Testis (tissue), 3 donors: Measurements from ENCODE around the gene PLSCR1. TPM values are rescaled to one million over a fixed set of nuclear protein-coding genes. Genes with fewer than 3 reads are reported as not detected.

ENCODE experiments used
- DNase-seq: peaks from one replicate; pipeline ENCODE4 v3.0.0-alpha.2; 2019
- H3K27ac ChIP-seq, 2 donors: fragments of 200-600 bp; sonication (generic); one replicate each; pipeline ENCODE4 v1.5.1; 2019
- H3K27me3 ChIP-seq: fragments of 200-600 bp; sonication (generic); one replicate; pipeline ENCODE4 v1.5.1; 2019
- H3K36me3 ChIP-seq: fragments of 200-600 bp; sonication (generic); one replicate; pipeline ENCODE4 v1.5.1; 2017; ENCODE audit warnings: low read depth; ENCODE audit errors: missing control alignments
- H3K4me1 ChIP-seq: fragments of 200-600 bp; sonication (generic); one replicate; pipeline ENCODE4 v1.5.1; 2019
- H3K4me3 ChIP-seq, 2 donors: fragments of 200-600 bp; sonication (generic); one replicate each; pipeline ENCODE4 v1.5.1; 2017 to 2019
- H3K9me3 ChIP-seq: fragments of 200-600 bp; sonication (generic); one replicate; pipeline ENCODE4 v1.5.1; 2017
- POLR2A ChIP-seq: fragments of 450-650 bp; IDR thresholded peaks from one replicate; pipeline ENCODE4 v1.6.1; 2017; ENCODE audit warnings: antibody characterized with exemption, mild to moderate bottlenecking, moderate library complexity
- WGBS, 2 donors: methylation state at CpG; one replicate each; pipeline ENCODE4 v1.1.5; 2018; 5-methylcytosine and 5-hydroxymethylcytosine counted together
- intact Hi-C: fragments of 100-400 bp; cut with DNase I; formaldehyde crosslinking; loops from one replicate; pipeline ENCODE4 v1.15.1; 2023; ENCODE audit warnings: low total_unique reads
- polyA plus RNA-seq: library from polyadenylated mRNA; stranded (reverse); fragments of 350-450 nt; fragmentation: Illumina TruSeq; extraction: RNeasy Lipid Tissue Mini Kit (QIAGEN cat#74804); gene quantifications from one replicate; pipeline ENCODE4 v1.2.3, GENCODE V29; 2014; ENCODE audit warnings: low read depth, low replicate concordance; ENCODE audit not compliant: insufficient read depth
- total RNA-seq, 2 donors: library from RNA; depleted of rRNA; stranded (reverse); fragments of >200 nt; gene quantifications; one replicate each; pipeline ENCODE4 v1.2.3, GENCODE V29; 2016
- TF ChIP-seq, protein P1 (sequence below), 3 experiments: fragments of 450-650 bp in 2 of 3; fragments of 200-600 bp in 1 of 3; sonication (generic) in 1 of 3; IDR thresholded peaks; one replicate each; pipeline ENCODE4 v1.5.1; 2016 to 2019; ENCODE audit warnings: antibody characterized with exemption in 3 of 3, mild to moderate bottlenecking in 2 of 3, moderate library complexity in 1 of 3

PLSCR1 gene
- total and polyA plus RNA-seq, 3 donors from 2014 or later, result 32.1 to 83.4 (median 46.9) TPM

DNA sequence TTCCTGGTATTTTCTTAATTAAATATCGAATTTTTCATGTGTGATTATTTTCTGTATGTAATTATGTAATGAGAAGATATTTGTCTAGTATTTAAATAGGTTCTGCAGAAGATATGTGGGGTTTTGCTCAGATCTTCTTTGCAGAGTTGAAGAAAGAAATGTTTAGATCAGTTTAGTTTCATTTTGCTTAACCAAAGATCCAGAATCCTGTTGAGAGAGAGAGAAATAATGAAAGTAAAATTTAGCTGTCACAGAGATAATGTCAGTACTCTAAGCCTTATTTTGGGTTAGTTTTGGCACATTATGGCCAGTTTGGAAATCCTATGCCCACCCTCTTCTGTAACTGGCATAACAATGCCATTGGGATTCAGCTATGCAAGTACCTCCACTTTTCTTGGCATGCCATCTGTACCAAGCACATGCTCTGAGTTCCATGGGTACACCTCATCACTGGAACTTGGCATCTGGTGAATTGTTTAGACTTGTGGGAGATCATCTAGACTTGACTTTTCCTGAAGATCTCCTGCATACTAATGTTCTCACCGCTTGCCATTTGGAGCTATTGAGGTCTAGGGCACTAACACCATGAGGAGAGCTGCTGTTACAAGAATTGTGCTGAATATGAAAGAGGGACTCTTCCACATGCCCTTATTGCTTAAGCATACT is 30.9 kb downstream of the PLSCR1 start:
- Histone ChIP-seq H3K27me3 (no peaks in the 10 kb centered on the region), H3K9me3 (no peaks in the 10 kb centered on the region), H3K4me3 (no peak overlapping the region), H3K4me1 (no peaks in the 10 kb centered on the region), H3K27ac (peak overlapping the region in 1 of 2 donors; percentile 42), H3K36me3 (no peaks in the 10 kb centered on the region)
- DNase-seq, result no peak
- intact Hi-C loops, result no loop called here
- no peak for TF ChIP-seq POLR2A
- TF ChIP-seq, protein P1, sequence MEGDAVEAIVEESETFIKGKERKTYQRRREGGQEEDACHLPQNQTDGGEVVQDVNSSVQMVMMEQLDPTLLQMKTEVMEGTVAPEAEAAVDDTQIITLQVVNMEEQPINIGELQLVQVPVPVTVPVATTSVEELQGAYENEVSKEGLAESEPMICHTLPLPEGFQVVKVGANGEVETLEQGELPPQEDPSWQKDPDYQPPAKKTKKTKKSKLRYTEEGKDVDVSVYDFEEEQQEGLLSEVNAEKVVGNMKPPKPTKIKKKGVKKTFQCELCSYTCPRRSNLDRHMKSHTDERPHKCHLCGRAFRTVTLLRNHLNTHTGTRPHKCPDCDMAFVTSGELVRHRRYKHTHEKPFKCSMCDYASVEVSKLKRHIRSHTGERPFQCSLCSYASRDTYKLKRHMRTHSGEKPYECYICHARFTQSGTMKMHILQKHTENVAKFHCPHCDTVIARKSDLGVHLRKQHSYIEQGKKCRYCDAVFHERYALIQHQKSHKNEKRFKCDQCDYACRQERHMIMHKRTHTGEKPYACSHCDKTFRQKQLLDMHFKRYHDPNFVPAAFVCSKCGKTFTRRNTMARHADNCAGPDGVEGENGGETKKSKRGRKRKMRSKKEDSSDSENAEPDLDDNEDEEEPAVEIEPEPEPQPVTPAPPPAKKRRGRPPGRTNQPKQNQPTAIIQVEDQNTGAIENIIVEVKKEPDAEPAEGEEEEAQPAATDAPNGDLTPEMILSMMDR (IDR thresholded peaks at IDR 0.05), result no peak
- WGBS, 2 donors, result 70 to 77% methylated on average over 2 of the region's 2 CpGs

DNA sequence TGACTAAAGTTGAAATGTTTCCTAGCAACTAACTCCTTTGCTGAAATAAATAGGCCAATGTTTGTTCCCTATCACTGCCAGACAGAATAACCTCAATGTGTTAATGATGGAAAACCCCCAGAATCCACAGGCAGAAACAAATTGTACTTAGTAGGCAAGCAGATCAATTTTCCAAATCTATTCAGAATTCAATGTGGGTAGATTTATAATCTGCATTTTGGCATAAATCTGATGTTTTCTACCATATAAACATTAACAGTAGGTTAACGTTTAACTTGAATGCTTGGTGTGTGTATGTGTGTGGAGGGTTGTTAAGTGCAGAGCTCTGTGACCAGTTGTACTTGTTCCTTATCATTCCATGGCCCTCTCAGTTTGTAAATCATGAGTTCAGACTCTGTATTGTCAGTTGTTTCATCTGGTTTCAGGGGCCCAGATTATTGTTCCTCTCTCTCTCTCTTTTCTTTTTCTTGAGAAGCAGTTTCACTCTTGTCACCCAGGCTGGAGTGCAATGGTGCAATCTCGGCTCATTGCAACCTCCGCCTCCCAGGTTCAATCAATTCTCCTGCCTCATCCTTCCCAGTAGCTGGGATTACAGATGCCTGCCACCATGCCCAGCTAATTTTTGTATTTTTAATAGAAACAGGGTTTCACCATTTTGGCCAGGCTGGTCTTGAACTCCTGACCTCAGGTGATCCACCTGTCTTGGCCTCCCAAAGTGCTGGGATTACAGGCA is 32.8 kb downstream of the PLSCR1 start:
- WGBS, 2 donors, result 88 to 90% methylated on average over 3 of the region's 3 CpGs
- no peaks in the 10 kb centered on the region for H3K9me3 ChIP-seq
- DNase-seq, result no peak
- intact Hi-C loops, result no loop called here
- H3K4me1 ChIP-seq, result no peaks in the 10 kb centered on the region
- H3K36me3 ChIP-seq, result no peaks in the 10 kb centered on the region
- H3K27me3 ChIP-seq, result no peaks in the 10 kb centered on the region
- TF ChIP-seq, protein P1 (IDR thresholded peaks at IDR 0.05), result no peak
- no peak for TF ChIP-seq POLR2A
- no peak overlapping the region for H3K27ac ChIP-seq
- H3K4me3 ChIP-seq, result no peak overlapping the region

DNA sequence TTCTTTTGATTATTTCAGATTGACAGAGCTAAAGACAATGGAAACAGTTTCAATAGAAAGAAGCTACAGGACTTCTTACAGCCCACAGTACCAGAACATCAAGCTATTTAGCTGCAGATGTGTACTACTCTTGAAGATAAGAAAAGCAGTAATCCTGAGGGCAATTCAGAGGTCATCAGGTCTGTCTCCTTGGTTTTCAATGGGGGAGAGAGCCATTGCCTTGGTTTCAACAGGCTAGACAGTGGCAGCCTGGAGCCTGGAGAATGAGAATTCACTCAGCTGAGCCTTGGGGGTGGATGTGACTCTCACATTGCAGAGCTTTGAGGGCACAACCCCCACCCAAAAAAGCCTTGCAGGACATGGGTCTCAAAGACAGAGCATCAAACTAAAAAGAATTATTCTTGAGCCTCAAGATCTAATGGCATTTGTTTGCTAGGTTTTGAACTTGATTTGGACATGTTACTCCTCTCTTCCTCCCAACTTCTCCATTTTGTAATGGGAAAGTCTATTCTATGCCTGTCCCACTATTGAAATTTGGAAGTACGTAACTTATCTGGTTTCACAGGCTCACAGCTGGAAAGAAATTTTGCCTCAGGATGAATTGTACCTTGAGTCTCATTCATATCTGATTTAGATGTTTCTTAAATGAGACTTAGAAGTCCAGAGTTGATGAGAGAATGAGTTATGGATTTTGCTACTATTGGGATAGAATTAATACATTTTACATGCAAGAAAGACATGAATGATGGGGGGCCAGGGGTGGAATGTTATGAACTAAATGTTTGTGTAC is 36.9 kb downstream of the PLSCR1 start:
- Histone ChIP-seq H3K4me3 (no peak overlapping the region), H3K27me3 (no peaks in the 10 kb centered on the region), H3K4me1 (no peaks in the 10 kb centered on the region), H3K9me3 (no peaks in the 10 kb centered on the region), H3K27ac (peak overlapping the region in 1 of 2 donors; percentile 11), H3K36me3 (no peaks in the 10 kb centered on the region)
- DNase-seq, result no peak
- TF ChIP-seq, protein P1 (IDR thresholded peaks at IDR 0.05), result no peak
- no peak for TF ChIP-seq POLR2A
- WGBS, 2 donors, result 81 to 89% methylated on average over 1 of the region's 1 CpG
- intact Hi-C loops, result no loop called here

DNA sequence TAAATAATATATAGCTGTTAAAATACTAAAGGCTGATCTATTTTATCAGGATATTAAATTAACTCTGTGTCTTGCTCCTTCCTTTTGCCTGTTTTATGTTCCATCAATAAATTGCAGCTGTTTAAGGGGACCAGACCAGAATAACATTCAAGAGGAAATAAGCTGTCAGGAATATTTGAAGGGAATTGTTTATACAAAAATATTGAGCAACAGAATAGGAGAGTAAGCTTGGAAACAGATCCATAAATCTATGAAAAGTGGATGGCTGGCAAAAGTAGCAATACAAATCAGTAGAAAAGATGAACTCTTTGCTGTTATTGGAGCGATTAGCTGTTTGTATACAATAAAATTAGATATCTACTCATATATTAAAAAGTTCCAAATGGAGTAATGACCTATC is 38.9 kb downstream of the PLSCR1 start:
- DNase-seq, result no peak
- intact Hi-C loops, result no loop called here

More for the DNA sequence above, 38.9 kb downstream of the PLSCR1 start:
- WGBS, 2 donors, result 85 to 100% methylated on average over 1 of the region's 1 CpG
- no peaks in the 10 kb centered on the region for H3K9me3 ChIP-seq
- H3K27ac ChIP-seq, result no peak overlapping the region
- no peaks in the 10 kb centered on the region for H3K27me3 ChIP-seq
- H3K36me3 ChIP-seq, result no peaks in the 10 kb centered on the region
- TF ChIP-seq, protein P1 (IDR thresholded peaks at IDR 0.05), result no peak
- TF ChIP-seq POLR2A, result no peak
- no peak overlapping the region for H3K4me3 ChIP-seq
- H3K4me1 ChIP-seq, result no peaks in the 10 kb centered on the region
